Measurements from ENCODE around the gene NXF1. TPM values are rescaled to one million over a fixed set of nuclear protein-coding genes. Genes with fewer than 3 reads are reported as not detected.
"Not testable (repeated sequence)": the region's sequence is repeated elsewhere in the genome, so short reads cannot be mapped to it uniquely, and the experiment has no call there.

The NXF1 gene
- total RNA-seq, 2 experiments from 2014 or later: 89.5 to 97.6 TPM

- intact Hi-C loops (cut with DNase I, micrococcal nuclease): loop anchor here in 1 of 2 experiments (5.0 kb wide), 1 partner anchor 172 kb away; the partner anchor contains the start of genes LBHD1 and UQCC3
- H3K9me3 Mint-ChIP-seq (ENCODE audit: low read depth): no peaks in the 10 kb centered on the region
- DNase-seq: no peak
- H3K4me1 Mint-ChIP-seq: peaks cover 13% of the 10 kb centered on the region
- H3K27me3 Mint-ChIP-seq: no peaks in the 10 kb centered on the region
- no peak overlapping the region for H3K27ac Mint-ChIP-seq
- ChIA-PET CTCF (no interaction called here), POLR2A (no interaction called here)
- H3K36me3 Mint-ChIP-seq (ENCODE audit: low read depth): peaks cover 4% of the 10 kb centered on the region
- ATAC-seq: no peak
- no peak overlapping the region for H3K4me3 Mint-ChIP-seq
These were observed 38.9 kb upstream of the NXF1 start for GRCh38 chr11:62844154-62844553.

GRCh38 chr11:62843466-62843865 is 38.2 kb upstream of the NXF1 start:
- H3K4me1 Mint-ChIP-seq: peaks cover 15% of the 10 kb centered on the region
- no peak for ATAC-seq
- CTCF ChIA-PET: interaction anchor here (1.0 kb wide), 1 partner anchor 8 kb away, joined by 3 read pairs; no protein-coding TSS in a partner anchor
- peaks cover 9% of the 10 kb centered on the region for H3K36me3 Mint-ChIP-seq (ENCODE audit: low read depth)
- intact Hi-C loops (cut with DNase I, micrococcal nuclease): loop anchor here in 1 of 2 experiments (5.0 kb wide), 1 partner anchor 171 kb away; the partner anchor contains the start of genes LBHD1 and UQCC3
- H3K27ac Mint-ChIP-seq: no peak overlapping the region
- no peak overlapping the region for H3K4me3 Mint-ChIP-seq
- no peaks in the 10 kb centered on the region for H3K27me3 Mint-ChIP-seq
- no peaks in the 10 kb centered on the region for H3K9me3 Mint-ChIP-seq (ENCODE audit: low read depth)
- no peak for DNase-seq
- POLR2A ChIA-PET: interaction anchor here (1.0 to 1.2 kb wide), 3 partner anchors 8 to 12 kb away, joined by 4 to 9 read pairs (median 8); no protein-coding TSS in a partner anchor

- intact Hi-C loops (cut with DNase I, micrococcal nuclease): loop anchor here in 1 of 2 experiments (5.0 kb wide), 1 partner anchor 171 kb away; the partner anchor contains the start of genes LBHD1 and UQCC3
- H3K9me3 Mint-ChIP-seq (ENCODE audit: low read depth); H3K27me3 Mint-ChIP-seq; H3K36me3 Mint-ChIP-seq (ENCODE audit: low read depth); H3K4me3 Mint-ChIP-seq; ATAC-seq; H3K27ac Mint-ChIP-seq; DNase-seq: not testable (repeated sequence)
- peaks cover 15% of the 10 kb centered on the region for H3K4me1 Mint-ChIP-seq
- POLR2A ChIA-PET: interaction anchor here (1.0 to 1.2 kb wide), 3 partner anchors 9 to 13 kb away, joined by 4 to 9 read pairs (median 8); no protein-coding TSS in a partner anchor
- CTCF ChIA-PET: interaction anchor here (1.0 kb wide), 1 partner anchor 9 kb away, joined by 3 read pairs; no protein-coding TSS in a partner anchor
These were observed 37.7 kb upstream of the NXF1 start for GRCh38 chr11:62842891-62843290.

- H3K4me1 Mint-ChIP-seq: peaks cover 21% of the 10 kb centered on the region
- POLR2A ChIA-PET: interaction anchor here (0.6 to 3.4 kb wide), 20 partner anchors 9 to 292 kb away, joined by 4 to 383 read pairs (median 14); partner anchors contain the start of genes BSCL2, GNG3, HNRNPUL2 and NXF1
- H3K9me3 Mint-ChIP-seq (ENCODE audit: low read depth): no peaks in the 10 kb centered on the region
- CTCF ChIA-PET: interaction anchor here (1.0 to 2.6 kb wide), 2 partner anchors 9 to 55 kb away, joined by 3 to 12 read pairs; partner anchors contain the start of gene TMEM179B
- ATAC-seq: no peak
- no peak overlapping the region for H3K27ac Mint-ChIP-seq
- H3K4me3 Mint-ChIP-seq: no peak overlapping the region
- peak; percentile 64 for DNase-seq
- intact Hi-C loops (cut with DNase I, micrococcal nuclease): loop anchor here in 1 of 2 experiments (5.0 kb wide), 1 partner anchor 170 kb away; the partner anchor contains the start of genes LBHD1 and UQCC3
- H3K36me3 Mint-ChIP-seq (ENCODE audit: low read depth): peaks cover 13% of the 10 kb centered on the region
- H3K27me3 Mint-ChIP-seq: no peaks in the 10 kb centered on the region
These were observed 37.0 kb upstream of the NXF1 start for GRCh38 chr11:62842171-62842741.

- peak; percentile 67 for ATAC-seq
- POLR2A ChIA-PET: interaction anchor here (0.6 to 3.4 kb wide), 65 partner anchors 9 to 1345 kb away, joined by 3 to 383 read pairs (median 6); partner anchors contain the start of genes AHNAK, BSCL2, C11orf98 and CSKMT
These were observed 36.3 kb upstream of the NXF1 start for GRCh38 chr11:62841361-62842170.

GRCh38 chr11:62840721-62841360 is 35.6 kb upstream of the NXF1 start:
- ChIA-PET CTCF (interaction anchor here (0.9 to 2.6 kb wide), 9 partner anchors 11 to 114 kb away, joined by 3 to 12 read pairs (median 6); partner anchors contain the start of genes HNRNPUL2, SLC3A2 and TMEM179B), POLR2A (interaction anchor here (0.6 to 3.4 kb wide), 66 partner anchors 9 to 1346 kb away, joined by 3 to 383 read pairs (median 6); partner anchors contain the start of genes AHNAK, BSCL2, C11orf98 and CSKMT)
- not testable (repeated sequence) for H3K27me3 Mint-ChIP-seq; H3K4me3 Mint-ChIP-seq; H3K27ac Mint-ChIP-seq; H3K9me3 Mint-ChIP-seq (ENCODE audit: low read depth)
- intact Hi-C loops (cut with DNase I, micrococcal nuclease): loop anchor here (1.0 to 5.0 kb wide), 9 partner anchors 14 to 284 kb away; partner anchors contain the start of genes HNRNPUL2 (in 2 of the 2), UQCC3 (in 2 of the 2), LBHD1 (in 1 of the 2) and TMEM179B (in 1 of the 2)
- Mint-ChIP-seq H3K36me3 (ENCODE audit: low read depth) (peaks cover 20% of the 10 kb centered on the region), H3K4me1 (peaks cover 28% of the 10 kb centered on the region)
- DNase-seq (peak; percentile 91), ATAC-seq (peak; percentile 20)

More at GRCh38 chr11:62841361-62842170, 36.3 kb upstream of the NXF1 start:
- DNase-seq: peak; percentile 86
- no peak overlapping the region for H3K27ac Mint-ChIP-seq
- no peak overlapping the region for H3K4me3 Mint-ChIP-seq
- peaks cover 24% of the 10 kb centered on the region for H3K4me1 Mint-ChIP-seq
- intact Hi-C loops (cut with DNase I, micrococcal nuclease): loop anchor here (1.0 to 5.0 kb wide), 8 partner anchors 14 to 285 kb away; partner anchors contain the start of genes HNRNPUL2 (in 2 of the 2), UQCC3 (in 2 of the 2), LBHD1 (in 1 of the 2) and TUT1 (in 1 of the 2)
- CTCF ChIA-PET: interaction anchor here (0.9 to 2.6 kb wide), 9 partner anchors 11 to 115 kb away, joined by 3 to 12 read pairs (median 6); partner anchors contain the start of genes HNRNPUL2, SLC3A2 and TMEM179B
- H3K27me3 Mint-ChIP-seq: no peaks in the 10 kb centered on the region
- H3K36me3 Mint-ChIP-seq (ENCODE audit: low read depth): peaks cover 17% of the 10 kb centered on the region
- no peaks in the 10 kb centered on the region for H3K9me3 Mint-ChIP-seq (ENCODE audit: low read depth)

- ATAC-seq: peak; percentile 46
- Mint-ChIP-seq H3K27me3 (no peaks in the 10 kb centered on the region), H3K27ac (no peak within 1 kb of the TSS), H3K36me3 (ENCODE audit: low read depth) (peaks cover 27% of the 10 kb centered on the region), H3K9me3 (ENCODE audit: low read depth) (no peaks in the 10 kb centered on the region), H3K4me3 (no peak within 1 kb of the TSS), H3K4me1 (peaks cover 33% of the 10 kb centered on the region)
- intact Hi-C loops (cut with DNase I, micrococcal nuclease): loop anchor here (1.0 kb wide), 5 partner anchors 8 to 68 kb away; partner anchors contain the start of genes NXF1 (in 2 of the 2), TAF6L (in 1 of the 2) and TMEM179B (in 1 of the 2)
- POLR2A ChIA-PET: interaction anchor here (0.6 to 3.4 kb wide), 19 partner anchors 7 to 1801 kb away, joined by 3 to 383 read pairs (median 15); partner anchors contain the start of genes C11orf98, CSKMT, HNRNPUL2 and SLC3A2
- peak; percentile 96 for DNase-seq
- CTCF ChIA-PET: interaction anchor here (0.6 to 2.6 kb wide), 4 partner anchors 11 to 150 kb away, joined by 3 to 12 read pairs (median 4); partner anchors contain the start of genes LRRN4CL, SLC3A2 and TMEM179B
These were observed 34.1 kb upstream of the NXF1 start, which contains the start of gene WDR74 for GRCh38 chr11:62839050-62839945. Gene WDR74 (minus strand): TSS chr11:62839590. CDS start chr11:62839570, 20 bp downstream.

GRCh38 chr11:62835336-62835735 is 30.1 kb upstream of the NXF1 start:
- DNase-seq: no peak
- H3K36me3 Mint-ChIP-seq (ENCODE audit: low read depth): peaks cover 40% of the 10 kb centered on the region
- H3K4me1 Mint-ChIP-seq: peaks cover 49% of the 10 kb centered on the region
- no peak for ATAC-seq
- H3K27ac Mint-ChIP-seq: no peak overlapping the region
- H3K9me3 Mint-ChIP-seq (ENCODE audit: low read depth): no peaks in the 10 kb centered on the region
- ChIA-PET POLR2A (interaction anchor here (0.6 kb wide), 1 partner anchor 45 kb away, joined by 3 read pairs; no protein-coding TSS in a partner anchor), CTCF (no interaction called here)
- H3K4me3 Mint-ChIP-seq: no peak overlapping the region
- intact Hi-C loops (cut with DNase I, micrococcal nuclease): no loop called here
- no peaks in the 10 kb centered on the region for H3K27me3 Mint-ChIP-seq

Data from activated CD4-positive, alpha-beta T cell treated with anti-CD3 and anti-CD28 coated beads for 36 hours (primary cell).